Mesenchymal stem cell (in vitro differentiated cells and primary cell): ENCODE results near the gene MYO18B.

Experiments
- DNase-seq: peaks from one replicate; pipeline ENCODE4 v3.0.0-alpha.2; 2013
- H2AFZ ChIP-seq: one replicate; pipeline ENCODE4 v1.6.1; 2013; ENCODE audit warnings: low read depth, mild to moderate bottlenecking, control low read depth, inconsistent platforms, low read length, moderate library complexity
- H2AK5ac ChIP-seq: 2 replicates; pipeline ENCODE4 v1.6.1; 2013; ENCODE audit warnings: low read length, moderate library complexity, mild to moderate bottlenecking, inconsistent platforms; ENCODE audit not compliant: severe bottlenecking
- H2BK120ac ChIP-seq: one replicate; pipeline ENCODE4 v1.6.1; 2013; ENCODE audit warnings: low read depth, mild to moderate bottlenecking, inconsistent platforms, low read length, moderate library complexity
- H2BK12ac ChIP-seq, 2 experiments: one replicate each; pipeline ENCODE4 v1.6.1; 2013; ENCODE audit warnings: inconsistent platforms in 2 of 2, low read length in 2 of 2, mild to moderate bottlenecking in 2 of 2, moderate library complexity in 2 of 2, control low read depth in 1 of 2
- H2BK15ac ChIP-seq: one replicate; pipeline ENCODE4 v1.6.1; 2013; ENCODE audit warnings: mild to moderate bottlenecking, low read depth, inconsistent platforms; ENCODE audit not compliant: poor library complexity, severe bottlenecking
- H2BK5ac ChIP-seq: 2 replicates; pipeline ENCODE4 v1.6.1; 2013; ENCODE audit warnings: low read depth, mild to moderate bottlenecking, low read length, control low read depth, inconsistent platforms; ENCODE audit not compliant: poor library complexity, severe bottlenecking
- H3K14ac ChIP-seq, 2 experiments: one replicate each; pipeline ENCODE4 v1.6.1; 2013; ENCODE audit warnings: inconsistent platforms in 2 of 2, low read length in 2 of 2, control low read depth in 1 of 2, mild to moderate bottlenecking in 1 of 2, moderate library complexity in 1 of 2
- H3K18ac ChIP-seq, 2 experiments: one replicate each; pipeline ENCODE4 v1.6.1; 2013; ENCODE audit warnings: inconsistent platforms in 2 of 2, low read length in 2 of 2, control low read depth in 1 of 2, low read depth in 1 of 2, mild to moderate bottlenecking in 1 of 2
- H3K23ac ChIP-seq, 2 experiments: one replicate each; pipeline ENCODE4 v1.6.1; 2013; ENCODE audit warnings: inconsistent platforms in 2 of 2, low read length in 2 of 2, mild to moderate bottlenecking in 2 of 2, moderate library complexity in 2 of 2, control low read depth in 1 of 2
- H3K27ac ChIP-seq: 2 replicates; pipeline ENCODE4 v1.5.1; 2013; ENCODE audit warnings: mild to moderate bottlenecking, moderate library complexity, low read length, control low read depth, inconsistent platforms; ENCODE audit not compliant: poor library complexity, severe bottlenecking
- H3K27me3 ChIP-seq, 2 experiments: 2 replicates each; pipeline versions ENCODE4 v1.6.1 to v1.7.0; 2013; ENCODE audit warnings: low read length in 2 of 2, mild to moderate bottlenecking in 2 of 2, moderate library complexity in 2 of 2, control low read depth in 1 of 2, inconsistent platforms in 1 of 2; ENCODE audit not compliant: control insufficient read depth in 1 of 2, insufficient read depth in 1 of 2
- H3K36me3 ChIP-seq, 2 experiments: 2 replicates each; pipeline versions ENCODE4 v1.6.1 to v1.7.0; 2013; ENCODE audit warnings: low read length in 2 of 2, control low read depth in 1 of 2, inconsistent platforms in 1 of 2, low read depth in 1 of 2, mild to moderate bottlenecking in 1 of 2; ENCODE audit not compliant: insufficient read depth in 2 of 2, control insufficient read depth in 1 of 2
- H3K4ac ChIP-seq, 2 experiments: one replicate each; pipeline ENCODE4 v1.6.1; 2013; ENCODE audit warnings: inconsistent platforms in 2 of 2, low read length in 2 of 2, mild to moderate bottlenecking in 2 of 2, moderate library complexity in 2 of 2, control low read depth in 1 of 2, low read depth in 1 of 2
- H3K4me1 ChIP-seq: 2 replicates; pipeline ENCODE4 v1.6.1; 2013; ENCODE audit warnings: low read depth, low read length, control low read depth; ENCODE audit not compliant: control insufficient read depth, insufficient read depth
- H3K4me2 ChIP-seq: 2 replicates; pipeline ENCODE4 v1.6.1; 2013; ENCODE audit warnings: low read length, mild to moderate bottlenecking, inconsistent platforms; ENCODE audit not compliant: poor library complexity, severe bottlenecking
- H3K4me3 ChIP-seq, 2 experiments: 2 replicates each; pipeline versions ENCODE4 v1.5.1 to v1.7.0; 2013; ENCODE audit warnings: low read length in 2 of 2, mild to moderate bottlenecking in 2 of 2, control low read depth in 1 of 2, low read depth in 1 of 2; ENCODE audit not compliant: insufficient read depth in 1 of 2
- H3K79me1 ChIP-seq: replicated peaks from 2 replicates; pipeline ENCODE4 v1.6.1; 2013; ENCODE audit warnings: mild to moderate bottlenecking, control low read depth, low read length, inconsistent platforms; ENCODE audit not compliant: poor library complexity, severe bottlenecking
- H3K9ac ChIP-seq: 2 replicates; pipeline ENCODE4 v1.7.0; 2013; ENCODE audit warnings: mild to moderate bottlenecking, low read length, moderate library complexity
- H3K9me3 ChIP-seq: 2 replicates; pipeline ENCODE4 v1.7.0; 2013; ENCODE audit warnings: mild to moderate bottlenecking, low read length; ENCODE audit not compliant: control insufficient read depth
- H4K8ac ChIP-seq: one replicate; pipeline ENCODE4 v1.6.1; 2013; ENCODE audit warnings: inconsistent platforms, mild to moderate bottlenecking, low read length, moderate library complexity
- H4K91ac ChIP-seq: one replicate; pipeline ENCODE4 v1.6.1; 2013; ENCODE audit warnings: mild to moderate bottlenecking, low read length, inconsistent platforms
- WGBS: methylation state at CpG from one replicate; pipeline ENCODE4 v1.1.7; 2013; ENCODE audit warnings: mixed read lengths; 5-methylcytosine and 5-hydroxymethylcytosine counted together

The MYO18B gene

GRCh38 chr22:26043031-26043430 lies 301.0 kb downstream of the MYO18B start:
- Histone ChIP-seq H3K4me2 (no peak overlapping the region), H3K18ac (no peak overlapping the region), H2BK120ac (no peak overlapping the region), H2AK5ac (no peak overlapping the region), H3K27ac (no peak overlapping the region), H4K8ac (no peak overlapping the region), H3K79me1 (no peaks in the 10 kb centered on the region), H3K4me3 (no peak overlapping the region), H3K4me1 (no peaks in the 10 kb centered on the region), H3K9me3 (no peaks in the 10 kb centered on the region), H4K91ac (no peak overlapping the region), H3K36me3 (no peaks in the 10 kb centered on the region), H2BK12ac (no peak overlapping the region), H3K9ac (no peak overlapping the region), H3K23ac (no peak overlapping the region), H2AFZ (no peak overlapping the region), H2BK5ac (no peak overlapping the region), H2BK15ac (no peak overlapping the region), H3K4ac (no peak overlapping the region), H3K14ac (no peak overlapping the region), H3K27me3 (no peaks in the 10 kb centered on the region)
- WGBS, result 40% methylated on average over 1 of the region's 2 CpGs
- no peak for DNase-seq

- Histone ChIP-seq H2BK15ac (no peak overlapping the region), H3K4me1 (no peaks in the 10 kb centered on the region), H3K4ac (no peak overlapping the region), H3K27ac (no peak overlapping the region), H3K9me3 (no peaks in the 10 kb centered on the region), H4K91ac (no peak overlapping the region), H3K14ac (no peak overlapping the region), H3K79me1 (no peaks in the 10 kb centered on the region), H2BK120ac (no peak overlapping the region), H2BK5ac (no peak overlapping the region), H2AK5ac (no peak overlapping the region), H2BK12ac (no peak overlapping the region), H3K23ac (no peak overlapping the region), H2AFZ (no peak overlapping the region), H3K4me2 (no peak overlapping the region), H3K9ac (no peak overlapping the region), H3K36me3 (no peaks in the 10 kb centered on the region), H4K8ac (no peak overlapping the region), H3K18ac (no peak overlapping the region), H3K27me3 (no peaks in the 10 kb centered on the region), H3K4me3 (no peak overlapping the region)
- no peak for DNase-seq
- WGBS, result 68% methylated on average over 2 of the region's 2 CpGs
Observed at GRCh38 chr22:26045051-26045450, 303.1 kb downstream of the MYO18B start.

GRCh38 chr22:26045860-26046259 lies 303.9 kb downstream of the MYO18B start:
- Histone ChIP-seq H3K9ac (no peak overlapping the region), H3K4me1 (no peaks in the 10 kb centered on the region), H2BK12ac (no peak overlapping the region), H3K14ac (no peak overlapping the region), H3K9me3 (no peaks in the 10 kb centered on the region), H4K91ac (no peak overlapping the region), H3K36me3 (no peaks in the 10 kb centered on the region), H3K4ac (no peak overlapping the region), H3K4me2 (no peak overlapping the region), H2BK5ac (no peak overlapping the region), H3K18ac (no peak overlapping the region), H3K27ac (no peak overlapping the region), H3K27me3 (no peaks in the 10 kb centered on the region), H2BK120ac (no peak overlapping the region), H3K23ac (no peak overlapping the region), H3K4me3 (no peak overlapping the region), H3K79me1 (no peaks in the 10 kb centered on the region), H4K8ac (no peak overlapping the region), H2AFZ (no peak overlapping the region), H2AK5ac (no peak overlapping the region), H2BK15ac (no peak overlapping the region)
- 79% methylated on average over 2 of the region's 3 CpGs for WGBS
- no peak for DNase-seq

GRCh38 chr22:26047516-26047915 lies 305.5 kb downstream of the MYO18B start:
- H2AFZ ChIP-seq, result no peak overlapping the region
- no peaks in the 10 kb centered on the region for H3K79me1 ChIP-seq
- H3K14ac ChIP-seq, result no peak overlapping the region
- no peak overlapping the region for H2AK5ac ChIP-seq
- H3K27ac ChIP-seq, result no peak overlapping the region
- H4K8ac ChIP-seq, result no peak overlapping the region
- no peaks in the 10 kb centered on the region for H3K9me3 ChIP-seq
- H2BK12ac ChIP-seq, result no peak overlapping the region
- no peak overlapping the region for H2BK5ac ChIP-seq
- H3K23ac ChIP-seq, result no peak overlapping the region
- H3K36me3 ChIP-seq, result no peaks in the 10 kb centered on the region
- no CpG with 5 or more reads among the region's 2 CpGs for WGBS
- H3K4ac ChIP-seq, result no peak overlapping the region
- H3K9ac ChIP-seq, result no peak overlapping the region
- no peak overlapping the region for H4K91ac ChIP-seq
- no peak overlapping the region for H2BK120ac ChIP-seq
- no peak overlapping the region for H3K18ac ChIP-seq
- no peaks in the 10 kb centered on the region for H3K4me1 ChIP-seq
- no peaks in the 10 kb centered on the region for H3K27me3 ChIP-seq
- no peak overlapping the region for H3K4me3 ChIP-seq
- no peak overlapping the region for H3K4me2 ChIP-seq
- DNase-seq, result no peak
- no peak overlapping the region for H2BK15ac ChIP-seq
